ENCODE measurements around the gene ALK. TPM values are rescaled to one million over a fixed set of nuclear protein-coding genes. Genes with fewer than 3 reads are reported as not detected.

Gene ALK
- total RNA-seq, 1 experiment from 2014 or later = 0.07 TPM

DNA sequence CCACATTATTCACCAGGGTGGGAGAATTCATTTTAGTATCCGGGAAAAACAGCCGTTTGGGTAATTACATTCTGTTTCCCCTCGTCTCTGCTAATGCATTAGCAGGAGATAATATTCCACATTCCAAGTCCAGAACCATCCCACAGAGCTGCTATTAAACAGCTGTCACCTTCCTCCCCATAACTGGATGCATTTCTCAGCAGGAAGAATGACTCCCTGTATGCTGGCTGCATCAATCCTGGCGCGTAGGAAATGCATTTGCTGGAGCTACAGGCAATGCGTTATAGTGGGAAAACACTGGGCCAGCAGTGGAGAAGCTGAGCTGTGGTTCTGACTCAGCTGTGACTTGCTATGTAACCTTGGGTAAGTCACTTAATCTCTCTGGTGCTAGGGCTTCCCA is 560.2 kb downstream of the ALK start:
- Mint-ChIP-seq H3K4me3 (ENCODE audit: unreplicated experiment) (no peak overlapping the region), H3K4me1 (ENCODE audit: insufficient read depth, unreplicated experiment) (no peaks in the 10 kb centered on the region), H3K36me3 (ENCODE audit: insufficient read depth, unreplicated experiment) (peaks cover 6% of the 10 kb centered on the region), H3K9me3 (ENCODE audit: unreplicated experiment) (no peaks in the 10 kb centered on the region), H3K27ac (ENCODE audit: low read depth, unreplicated experiment) (no peak overlapping the region), H3K27me3 (ENCODE audit: insufficient read depth, unreplicated experiment) (peaks cover 44% of the 10 kb centered on the region)
- TF ChIP-seq, protein P1, sequence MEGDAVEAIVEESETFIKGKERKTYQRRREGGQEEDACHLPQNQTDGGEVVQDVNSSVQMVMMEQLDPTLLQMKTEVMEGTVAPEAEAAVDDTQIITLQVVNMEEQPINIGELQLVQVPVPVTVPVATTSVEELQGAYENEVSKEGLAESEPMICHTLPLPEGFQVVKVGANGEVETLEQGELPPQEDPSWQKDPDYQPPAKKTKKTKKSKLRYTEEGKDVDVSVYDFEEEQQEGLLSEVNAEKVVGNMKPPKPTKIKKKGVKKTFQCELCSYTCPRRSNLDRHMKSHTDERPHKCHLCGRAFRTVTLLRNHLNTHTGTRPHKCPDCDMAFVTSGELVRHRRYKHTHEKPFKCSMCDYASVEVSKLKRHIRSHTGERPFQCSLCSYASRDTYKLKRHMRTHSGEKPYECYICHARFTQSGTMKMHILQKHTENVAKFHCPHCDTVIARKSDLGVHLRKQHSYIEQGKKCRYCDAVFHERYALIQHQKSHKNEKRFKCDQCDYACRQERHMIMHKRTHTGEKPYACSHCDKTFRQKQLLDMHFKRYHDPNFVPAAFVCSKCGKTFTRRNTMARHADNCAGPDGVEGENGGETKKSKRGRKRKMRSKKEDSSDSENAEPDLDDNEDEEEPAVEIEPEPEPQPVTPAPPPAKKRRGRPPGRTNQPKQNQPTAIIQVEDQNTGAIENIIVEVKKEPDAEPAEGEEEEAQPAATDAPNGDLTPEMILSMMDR (IDR thresholded peaks at IDR 0.05; ENCODE audit: unreplicated experiment) = no peak
- ChIA-PET CTCF (no interaction called here), POLR2A (no interaction called here)
- BruUV-seq (replicated peaks) = no TSS peak
- no peak for DNase-seq (ENCODE audit: unreplicated experiment)
- intact Hi-C loops (cut with micrococcal nuclease) = no loop called here

DNA sequence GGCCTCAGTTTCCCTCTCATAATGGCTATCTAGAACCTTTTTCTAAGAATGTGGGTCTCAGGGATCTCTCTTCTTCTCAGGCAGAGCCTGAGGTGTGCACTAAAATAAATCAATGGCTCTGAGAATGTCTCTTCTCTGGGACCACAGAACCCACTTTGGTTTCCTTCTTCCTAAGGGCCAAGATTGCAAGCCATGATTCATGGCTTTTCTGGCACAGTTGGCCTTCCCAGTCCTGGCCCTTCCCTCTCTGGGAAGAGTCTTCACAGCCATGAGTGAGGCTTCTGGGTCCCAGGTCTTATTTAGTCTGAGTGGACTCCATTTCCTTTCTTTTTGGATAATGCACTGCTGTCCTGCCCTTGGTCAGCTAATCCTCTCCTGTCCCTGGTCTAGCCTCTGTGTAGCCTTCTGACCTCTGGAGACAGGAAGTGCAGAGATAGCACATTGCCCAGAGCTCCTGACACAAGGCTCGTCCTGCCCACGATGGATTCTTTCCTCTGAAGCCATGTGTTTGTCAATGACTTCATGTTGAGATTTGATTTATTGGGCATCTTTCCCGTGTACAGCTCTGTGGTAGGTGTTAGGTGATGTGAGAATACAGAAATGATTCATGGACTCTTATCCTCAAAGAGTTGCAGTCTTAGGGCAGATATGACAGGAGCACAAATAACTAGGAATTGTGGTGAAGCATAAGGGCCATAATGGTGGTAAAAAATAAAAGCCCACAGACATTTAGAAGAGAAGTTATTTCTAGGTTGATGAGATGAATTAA is 561.2 kb downstream of the ALK start:
- H3K36me3 Mint-ChIP-seq (ENCODE audit: insufficient read depth, unreplicated experiment) = no peaks in the 10 kb centered on the region
- intact Hi-C loops (cut with micrococcal nuclease) = no loop called here
- ChIA-PET CTCF (interaction anchor here (0.6 to 1.0 kb wide), 3 partner anchors 666 to 1820 kb away, joined by 3 to 5 read pairs (median 3); no protein-coding TSS in a partner anchor), POLR2A (interaction anchor here (0.7 kb wide), 1 partner anchor 803 kb away, joined by 3 read pairs; no protein-coding TSS in a partner anchor)
- H3K9me3 Mint-ChIP-seq (ENCODE audit: unreplicated experiment) = no peaks in the 10 kb centered on the region
- H3K27ac Mint-ChIP-seq (ENCODE audit: low read depth, unreplicated experiment) = no peak overlapping the region
- TF ChIP-seq, protein P1 (IDR thresholded peaks at IDR 0.05; ENCODE audit: unreplicated experiment) = no peak
- H3K4me3 Mint-ChIP-seq (ENCODE audit: unreplicated experiment) = no peak overlapping the region
- DNase-seq (ENCODE audit: unreplicated experiment) = no peak
- BruUV-seq (replicated peaks) = no TSS peak
- no peaks in the 10 kb centered on the region for H3K4me1 Mint-ChIP-seq (ENCODE audit: insufficient read depth, unreplicated experiment)
- H3K27me3 Mint-ChIP-seq (ENCODE audit: insufficient read depth, unreplicated experiment) = peaks cover 35% of the 10 kb centered on the region

DNA sequence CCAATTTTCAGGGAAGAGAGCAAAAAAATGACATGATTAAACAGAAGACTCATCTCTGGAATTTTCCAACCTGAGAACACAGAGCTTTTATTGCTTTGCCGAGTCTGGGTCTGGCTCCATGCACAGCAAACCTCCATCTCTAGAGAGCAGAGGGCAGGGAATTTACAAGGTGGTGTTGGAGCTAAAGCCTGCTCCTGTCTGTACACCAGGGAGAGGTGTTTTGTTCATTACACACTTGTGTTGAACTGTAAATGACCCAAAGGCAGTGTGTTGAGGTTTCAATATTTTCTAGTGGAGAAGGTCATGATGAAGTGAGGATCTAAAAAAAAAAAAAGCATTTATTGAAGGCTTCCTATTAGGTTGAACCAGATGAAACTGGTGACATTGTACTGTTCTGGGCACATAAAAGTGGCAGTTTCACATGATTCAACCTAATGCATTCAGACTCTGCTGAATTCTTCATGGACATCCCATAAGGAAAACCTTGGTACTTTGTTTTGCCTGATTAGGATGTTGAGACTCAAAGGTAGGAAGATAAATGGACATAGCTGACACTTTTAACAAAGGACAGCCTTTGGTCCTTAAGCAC is 567.9 kb downstream of the ALK start:
- no peak overlapping the region for H3K4me3 Mint-ChIP-seq (ENCODE audit: unreplicated experiment)
- DNase-seq (ENCODE audit: unreplicated experiment) = no peak
- no peaks in the 10 kb centered on the region for H3K36me3 Mint-ChIP-seq (ENCODE audit: insufficient read depth, unreplicated experiment)
- no peak overlapping the region for H3K27ac Mint-ChIP-seq (ENCODE audit: low read depth, unreplicated experiment)
- ChIA-PET POLR2A (no interaction called here), CTCF (interaction anchor here (0.6 to 1.0 kb wide), 4 partner anchors 12 to 76 kb away, joined by 3 to 4 read pairs (median 3); no protein-coding TSS in a partner anchor)
- H3K27me3 Mint-ChIP-seq (ENCODE audit: insufficient read depth, unreplicated experiment) = peaks cover 60% of the 10 kb centered on the region
- TF ChIP-seq, protein P1 (IDR thresholded peaks at IDR 0.05; ENCODE audit: unreplicated experiment) = no peak
- BruUV-seq (replicated peaks) = no TSS peak
- no peaks in the 10 kb centered on the region for H3K4me1 Mint-ChIP-seq (ENCODE audit: insufficient read depth, unreplicated experiment)
- intact Hi-C loops (cut with micrococcal nuclease) = no loop called here
- H3K9me3 Mint-ChIP-seq (ENCODE audit: unreplicated experiment) = no peaks in the 10 kb centered on the region

DNA sequence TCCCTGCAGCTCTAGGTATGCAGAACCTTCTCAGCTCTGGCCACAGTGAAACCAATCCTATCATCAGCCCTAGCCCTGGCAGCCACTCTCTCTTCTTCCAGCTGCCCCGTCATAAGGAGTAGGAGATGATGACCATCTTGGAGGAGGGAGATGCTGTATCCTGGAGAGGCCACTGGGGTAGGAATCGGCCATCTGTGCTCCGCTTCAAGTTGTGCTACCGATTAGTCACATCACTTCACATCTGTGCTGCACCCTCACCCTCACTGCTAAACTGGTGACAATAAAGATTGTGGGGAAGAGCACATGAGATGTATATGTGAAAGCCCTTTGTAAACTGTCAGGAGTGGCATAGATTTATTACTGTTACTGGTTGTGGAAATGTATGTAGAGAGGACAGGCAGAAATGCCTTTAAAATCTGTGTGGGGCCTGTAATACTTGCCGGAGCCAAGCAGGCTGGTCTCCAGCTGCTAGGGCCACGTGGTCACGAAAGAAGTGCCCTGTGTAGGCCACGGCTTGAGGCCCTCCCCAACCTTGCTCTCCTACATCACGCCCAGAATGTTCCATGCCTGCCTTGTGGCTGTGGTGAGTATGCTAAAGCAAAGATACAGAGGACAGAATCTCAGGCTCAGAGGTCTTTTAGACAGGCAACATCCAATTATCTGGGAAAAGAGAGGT is 569.3 kb downstream of the ALK start:
- Mint-ChIP-seq H3K27me3 (ENCODE audit: insufficient read depth, unreplicated experiment) (peaks cover 73% of the 10 kb centered on the region), H3K4me3 (ENCODE audit: unreplicated experiment) (no peak overlapping the region), H3K27ac (ENCODE audit: low read depth, unreplicated experiment) (no peak overlapping the region), H3K36me3 (ENCODE audit: insufficient read depth, unreplicated experiment) (no peaks in the 10 kb centered on the region), H3K4me1 (ENCODE audit: insufficient read depth, unreplicated experiment) (no peaks in the 10 kb centered on the region), H3K9me3 (ENCODE audit: unreplicated experiment) (no peaks in the 10 kb centered on the region)
- no TSS peak for BruUV-seq (replicated peaks)
- intact Hi-C loops (cut with micrococcal nuclease) = no loop called here
- DNase-seq (ENCODE audit: unreplicated experiment) = no peak
- ChIA-PET POLR2A (interaction anchor here (0.5 kb wide), 1 partner anchor 783 kb away, joined by 3 read pairs; no protein-coding TSS in a partner anchor), CTCF (no interaction called here)
- TF ChIP-seq, protein P1 (IDR thresholded peaks at IDR 0.05; ENCODE audit: unreplicated experiment) = no peak

Measured in MCF 10A (cell line).